Breast epithelium (tissue), 3 donors: Measurements from ENCODE around the gene ACOX3.

Experiments
- POLR2AphosphoS5 ChIP-seq, 3 donors: sonication (generic); formaldehyde crosslinking; IDR thresholded peaks; one replicate each; pipeline ENCODE4 v1.6.1; 2017; ENCODE audit warnings: antibody characterized with exemption in 3 of 3
- TF ChIP-seq, protein P1 (sequence below), 3 donors: fragments of 450-650 bp; IDR thresholded peaks; one replicate each; pipeline ENCODE4 v1.5.1; 2016 to 2017; ENCODE audit warnings: antibody characterized with exemption in 3 of 3, mild to moderate bottlenecking in 3 of 3, moderate library complexity in 3 of 3

DNA sequence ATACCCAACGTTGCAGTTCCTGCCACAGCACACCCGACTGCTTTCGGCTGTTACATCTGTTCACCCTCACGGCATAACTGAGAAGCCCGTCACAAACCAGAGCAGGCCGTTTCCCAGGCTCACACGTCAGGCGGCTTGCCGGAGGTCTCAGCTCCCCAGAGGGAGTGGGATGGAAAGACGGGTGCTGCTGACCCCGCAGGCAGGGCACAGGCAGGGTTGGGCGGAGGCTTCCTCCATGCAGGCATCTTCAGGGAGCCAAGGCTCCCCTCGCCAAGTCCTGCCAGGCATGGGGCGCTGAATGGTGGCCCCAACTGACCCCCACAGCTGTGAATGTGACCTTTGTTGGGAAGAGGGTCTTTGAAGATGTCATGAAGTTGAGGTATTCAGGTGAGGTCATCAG, 57.5 kb downstream of the ACOX3 start:
- TF ChIP-seq POLR2AphosphoS5 (IDR thresholded peaks at IDR 0.05): no peak
- TF ChIP-seq, protein P1, sequence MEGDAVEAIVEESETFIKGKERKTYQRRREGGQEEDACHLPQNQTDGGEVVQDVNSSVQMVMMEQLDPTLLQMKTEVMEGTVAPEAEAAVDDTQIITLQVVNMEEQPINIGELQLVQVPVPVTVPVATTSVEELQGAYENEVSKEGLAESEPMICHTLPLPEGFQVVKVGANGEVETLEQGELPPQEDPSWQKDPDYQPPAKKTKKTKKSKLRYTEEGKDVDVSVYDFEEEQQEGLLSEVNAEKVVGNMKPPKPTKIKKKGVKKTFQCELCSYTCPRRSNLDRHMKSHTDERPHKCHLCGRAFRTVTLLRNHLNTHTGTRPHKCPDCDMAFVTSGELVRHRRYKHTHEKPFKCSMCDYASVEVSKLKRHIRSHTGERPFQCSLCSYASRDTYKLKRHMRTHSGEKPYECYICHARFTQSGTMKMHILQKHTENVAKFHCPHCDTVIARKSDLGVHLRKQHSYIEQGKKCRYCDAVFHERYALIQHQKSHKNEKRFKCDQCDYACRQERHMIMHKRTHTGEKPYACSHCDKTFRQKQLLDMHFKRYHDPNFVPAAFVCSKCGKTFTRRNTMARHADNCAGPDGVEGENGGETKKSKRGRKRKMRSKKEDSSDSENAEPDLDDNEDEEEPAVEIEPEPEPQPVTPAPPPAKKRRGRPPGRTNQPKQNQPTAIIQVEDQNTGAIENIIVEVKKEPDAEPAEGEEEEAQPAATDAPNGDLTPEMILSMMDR (IDR thresholded peaks at IDR 0.05): no peak
